Fibroblast of skin of right biceps (primary cell): ENCODE data around the gene FOXD4.
A peak's percentile ranks its signal among the peaks of the same experiment; 100 is the strongest.
"Not testable (repeated sequence)": the region's sequence is repeated elsewhere in the genome, so short reads cannot be mapped to it uniquely, and the experiment has no call there.

ENCODE experiments used
- DNase-seq: peaks from one replicate; pipeline ENCODE4 v3.0.0-alpha.2; 2013

FOXD4 gene

GRCh38 chr9:90851-91250 is 27.4 kb downstream of the FOXD4 start:
- DNase-seq, result not testable (repeated sequence)

- not testable (repeated sequence) for DNase-seq
Measured at GRCh38 chr9:88396-89037, 29.7 kb downstream of the FOXD4 start.

GRCh38 chr9:87860-88259 is 30.4 kb downstream of the FOXD4 start:
- not testable (repeated sequence) for DNase-seq

DNA sequence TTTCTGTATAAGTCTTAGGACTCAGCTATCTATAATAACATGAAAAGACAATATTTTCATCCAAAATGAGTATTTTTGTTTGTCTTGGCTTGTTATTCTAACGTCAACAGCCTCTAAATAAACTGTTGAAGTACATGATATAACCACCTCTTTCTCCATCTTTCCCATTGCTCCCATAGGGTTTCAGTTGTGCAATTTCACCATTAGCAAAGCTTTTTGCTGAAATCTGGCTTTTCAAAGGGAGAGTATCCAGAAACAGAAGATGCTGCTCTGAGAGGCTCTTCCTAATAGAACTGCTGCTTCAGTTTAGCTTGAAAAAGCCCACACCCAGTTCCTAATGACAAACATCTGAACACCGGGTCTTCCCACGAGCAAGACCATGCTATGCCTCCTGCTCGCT is 31.1 kb downstream of the FOXD4 start:
- DNase-seq, result not testable (repeated sequence)

GRCh38 chr9:86697-87096 is 31.5 kb downstream of the FOXD4 start:
- not testable (repeated sequence) for DNase-seq

DNA sequence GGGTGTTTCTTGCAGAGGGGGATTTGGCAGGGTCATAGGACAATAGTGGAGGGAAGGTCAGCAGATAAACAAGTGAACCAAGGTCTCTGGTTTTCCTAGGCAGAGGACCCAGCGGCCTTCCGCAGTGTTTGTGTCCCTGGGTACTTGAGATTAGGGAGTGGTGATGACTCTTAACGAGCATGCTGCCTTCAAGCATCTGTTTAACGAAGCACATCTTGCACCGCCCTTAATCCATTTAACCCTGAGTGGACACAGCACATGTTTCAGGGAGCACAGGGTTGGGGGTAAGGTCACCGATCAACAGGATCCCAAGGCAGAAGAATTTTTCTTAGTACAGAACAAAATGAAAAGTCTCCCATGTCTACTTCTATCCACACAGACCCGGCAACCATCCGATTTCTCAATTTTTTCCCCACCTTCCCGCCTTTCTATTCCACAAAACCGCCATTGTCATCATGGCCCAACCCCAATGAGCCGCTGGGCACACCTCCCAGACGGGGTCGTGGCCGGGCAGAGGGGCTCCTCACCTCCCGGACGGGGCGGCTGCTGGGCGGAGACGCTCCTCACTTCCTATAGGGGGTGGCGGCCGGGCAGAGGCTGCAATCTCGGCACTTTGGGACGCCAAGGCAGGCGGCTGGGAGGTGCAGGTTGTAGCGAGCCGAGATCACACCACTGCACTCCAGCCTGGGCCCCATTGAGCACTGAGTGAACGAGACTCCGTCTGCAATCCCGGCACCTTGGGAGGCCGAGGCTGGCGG is 35.1 kb downstream of the FOXD4 start:
- not testable (repeated sequence) for DNase-seq

- not testable (repeated sequence) for DNase-seq
Measured at GRCh38 chr9:78333-78732, 39.9 kb downstream of the FOXD4 start.

DNA sequence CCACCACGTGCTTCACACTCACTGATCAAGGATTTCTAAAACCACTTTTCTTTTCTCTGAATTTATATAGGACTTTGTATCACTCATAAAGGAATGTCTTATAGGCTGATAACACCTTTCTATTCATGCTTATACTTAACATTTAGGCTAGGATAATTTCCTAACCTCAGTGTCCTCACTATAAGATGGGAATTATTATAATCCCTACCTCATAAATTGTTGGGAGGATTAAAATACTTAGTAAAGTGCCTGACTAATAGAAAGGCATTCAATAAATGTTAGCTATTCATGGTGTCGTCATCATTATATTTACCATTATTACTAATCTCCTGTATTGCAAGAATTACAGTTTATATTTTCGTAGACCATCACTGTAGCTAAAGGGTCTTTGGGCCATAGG is 41.8 kb downstream of the FOXD4 start:
- DNase-seq, result not testable (repeated sequence)

GRCh38 chr9:73900-74525 is 44.2 kb downstream of the FOXD4 start:
- DNase-seq, result not testable (repeated sequence)

GRCh38 chr9:73076-73899 is 44.9 kb downstream of the FOXD4 start:
- DNase-seq, result peak; percentile 19
